ENCODE results near the gene B3GNT4. TPM values are rescaled to one million over a fixed set of nuclear protein-coding genes. Genes with fewer than 3 reads are reported as not detected.
A peak's percentile ranks its signal among the peaks of the same experiment; 100 is the strongest.

Gene B3GNT4
- total RNA-seq, 2 donors from 2014 or later = 1.6 to 1.8 TPM

GRCh38 chr12:122190842-122191668 lies 12.5 kb upstream of the B3GNT4 start:
- H3K9me3 Mint-ChIP-seq = peaks cover 3% of the 10 kb centered on the region
- TF ChIP-seq, protein P1, sequence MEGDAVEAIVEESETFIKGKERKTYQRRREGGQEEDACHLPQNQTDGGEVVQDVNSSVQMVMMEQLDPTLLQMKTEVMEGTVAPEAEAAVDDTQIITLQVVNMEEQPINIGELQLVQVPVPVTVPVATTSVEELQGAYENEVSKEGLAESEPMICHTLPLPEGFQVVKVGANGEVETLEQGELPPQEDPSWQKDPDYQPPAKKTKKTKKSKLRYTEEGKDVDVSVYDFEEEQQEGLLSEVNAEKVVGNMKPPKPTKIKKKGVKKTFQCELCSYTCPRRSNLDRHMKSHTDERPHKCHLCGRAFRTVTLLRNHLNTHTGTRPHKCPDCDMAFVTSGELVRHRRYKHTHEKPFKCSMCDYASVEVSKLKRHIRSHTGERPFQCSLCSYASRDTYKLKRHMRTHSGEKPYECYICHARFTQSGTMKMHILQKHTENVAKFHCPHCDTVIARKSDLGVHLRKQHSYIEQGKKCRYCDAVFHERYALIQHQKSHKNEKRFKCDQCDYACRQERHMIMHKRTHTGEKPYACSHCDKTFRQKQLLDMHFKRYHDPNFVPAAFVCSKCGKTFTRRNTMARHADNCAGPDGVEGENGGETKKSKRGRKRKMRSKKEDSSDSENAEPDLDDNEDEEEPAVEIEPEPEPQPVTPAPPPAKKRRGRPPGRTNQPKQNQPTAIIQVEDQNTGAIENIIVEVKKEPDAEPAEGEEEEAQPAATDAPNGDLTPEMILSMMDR (conservative IDR thresholded peaks at IDR 0.05) = peak; percentile 93

DNA sequence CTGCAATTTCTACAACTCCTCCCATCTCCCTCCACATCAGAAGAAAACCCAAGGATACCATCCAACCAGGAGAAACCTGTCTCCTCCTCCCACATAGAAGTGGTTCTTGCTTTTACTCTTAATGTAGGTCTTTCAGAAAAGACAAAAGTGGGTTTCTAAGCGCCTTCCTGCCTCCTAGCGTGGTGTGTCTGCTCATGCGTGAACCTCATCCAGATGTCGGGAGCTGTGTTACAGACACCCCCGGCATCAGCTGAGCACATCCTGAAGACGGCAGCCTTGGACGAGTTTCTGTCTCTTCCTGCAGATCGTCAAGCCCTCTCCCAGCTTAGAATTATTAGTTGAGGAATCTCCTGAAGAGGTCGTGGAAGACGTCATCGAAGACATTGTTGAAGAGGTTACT lies 11.1 kb upstream of the B3GNT4 start:
- no peaks in the 10 kb centered on the region for H3K9me3 ChIP-seq (ENCODE audit: control insufficient read depth, low read length)
- no peaks in the 10 kb centered on the region for H3K27me3 ChIP-seq (ENCODE audit: control insufficient read depth, insufficient read depth, low read length, poor library complexity, severe bottlenecking)
- H3K9me3 Mint-ChIP-seq = peaks cover 3% of the 10 kb centered on the region
- no peak for DNase-seq
- no peak overlapping the region for H3K9ac ChIP-seq (ENCODE audit: extremely low read depth, low read length, poor library complexity, severe bottlenecking)
- no peaks in the 10 kb centered on the region for H3K36me3 Mint-ChIP-seq (ENCODE audit: low read depth)
- no peak overlapping the region for H3K4me3 ChIP-seq (ENCODE audit: low read length)
- H3K27me3 Mint-ChIP-seq (ENCODE audit: insufficient read depth) = peaks cover 6% of the 10 kb centered on the region
- H3K4me1 ChIP-seq (ENCODE audit: control insufficient read depth, insufficient read depth, low read length) = no peaks in the 10 kb centered on the region
- TF ChIP-seq, protein P1 (conservative IDR thresholded peaks at IDR 0.05) = no peak
- H3K36me3 ChIP-seq (ENCODE audit: control insufficient read depth, insufficient read depth, low read length) = no peaks in the 10 kb centered on the region
- H3K27ac Mint-ChIP-seq = no peak overlapping the region
- H3K4me3 Mint-ChIP-seq = no peak overlapping the region
- no peaks in the 10 kb centered on the region for H3K4me1 Mint-ChIP-seq
- H3K27ac ChIP-seq (ENCODE audit: low read depth, low read length) = no peak overlapping the region
- WGBS, 2 experiments (ENCODE audit: insufficient coverage in 1 of 2, insufficient read length in 1 of 2) = 92 to 94% methylated on average over 11 of the region's 11 CpGs

More at GRCh38 chr12:122190842-122191668, 12.5 kb upstream of the B3GNT4 start:
- DNase-seq = peak; percentile 98
- Mint-ChIP-seq H3K4me1 (no peaks in the 10 kb centered on the region), H3K4me3 (no peak overlapping the region), H3K27me3 (ENCODE audit: insufficient read depth) (peaks cover 6% of the 10 kb centered on the region), H3K36me3 (ENCODE audit: low read depth) (no peaks in the 10 kb centered on the region), H3K27ac (no peak overlapping the region)
- H3K4me1 ChIP-seq (ENCODE audit: control insufficient read depth, insufficient read depth, low read length) = no peaks in the 10 kb centered on the region
- no peak overlapping the region for H3K9ac ChIP-seq (ENCODE audit: extremely low read depth, low read length, poor library complexity, severe bottlenecking)
- no peaks in the 10 kb centered on the region for H3K36me3 ChIP-seq (ENCODE audit: control insufficient read depth, insufficient read depth, low read length)
- no peaks in the 10 kb centered on the region for H3K27me3 ChIP-seq (ENCODE audit: control insufficient read depth, insufficient read depth, low read length, poor library complexity, severe bottlenecking)
- H3K9me3 ChIP-seq (ENCODE audit: control insufficient read depth, low read length) = no peaks in the 10 kb centered on the region
- no peak overlapping the region for H3K4me3 ChIP-seq (ENCODE audit: low read length)
- no peak overlapping the region for H3K27ac ChIP-seq (ENCODE audit: low read depth, low read length)
- WGBS, 2 experiments (ENCODE audit: insufficient coverage in 1 of 2, insufficient read length in 1 of 2) = 51 to 69% methylated on average over 6 to 18 of the region's 18 CpGs

DNA sequence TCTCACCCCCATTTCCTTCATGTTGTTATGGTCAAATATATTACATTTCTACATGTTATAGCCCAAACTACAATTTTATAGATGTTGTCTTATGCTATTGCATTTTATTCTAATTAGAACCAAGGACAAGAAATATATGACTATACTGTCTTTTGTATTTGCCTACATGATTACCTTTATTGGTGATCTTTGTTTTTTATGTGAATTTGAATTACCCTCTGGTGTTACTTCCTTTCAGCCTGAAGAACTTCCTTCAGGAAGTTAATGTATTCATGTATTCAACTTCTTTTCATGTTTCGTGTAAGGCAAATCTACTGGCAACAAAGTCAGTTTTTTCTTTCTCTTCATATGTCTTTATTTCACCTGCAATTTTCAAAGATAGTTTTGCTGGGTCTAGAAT lies 8.7 kb upstream of the B3GNT4 start:
- no peaks in the 10 kb centered on the region for H3K9me3 ChIP-seq (ENCODE audit: control insufficient read depth, low read length)
- H3K9me3 Mint-ChIP-seq = peaks cover 3% of the 10 kb centered on the region
- H3K36me3 Mint-ChIP-seq (ENCODE audit: low read depth) = no peaks in the 10 kb centered on the region
- H3K9ac ChIP-seq (ENCODE audit: extremely low read depth, low read length, poor library complexity, severe bottlenecking) = no peak overlapping the region
- WGBS, 2 experiments (ENCODE audit: insufficient coverage in 1 of 2, insufficient read length in 1 of 2) = 92 to 100% methylated on average over 1 of the region's 1 CpG
- no peaks in the 10 kb centered on the region for H3K4me1 Mint-ChIP-seq
- no peaks in the 10 kb centered on the region for H3K36me3 ChIP-seq (ENCODE audit: control insufficient read depth, insufficient read depth, low read length)
- H3K27ac Mint-ChIP-seq = no peak overlapping the region
- no peak overlapping the region for H3K27ac ChIP-seq (ENCODE audit: low read depth, low read length)
- H3K27me3 Mint-ChIP-seq (ENCODE audit: insufficient read depth) = peaks cover 10% of the 10 kb centered on the region
- H3K4me3 Mint-ChIP-seq = no peak overlapping the region
- H3K4me1 ChIP-seq (ENCODE audit: control insufficient read depth, insufficient read depth, low read length) = no peaks in the 10 kb centered on the region
- no peak for DNase-seq
- no peak overlapping the region for H3K4me3 ChIP-seq (ENCODE audit: low read length)
- no peaks in the 10 kb centered on the region for H3K27me3 ChIP-seq (ENCODE audit: control insufficient read depth, insufficient read depth, low read length, poor library complexity, severe bottlenecking)
- TF ChIP-seq, protein P1 (conservative IDR thresholded peaks at IDR 0.05) = no peak
